ENCODE measurements around the gene EFNB1. TPM values are rescaled to one million over a fixed set of nuclear protein-coding genes. Genes with fewer than 3 reads are reported as not detected.

The EFNB1 gene
- polyA plus RNA-seq, 12 donors, result 32.5 to 69.5 (median 44.2) TPM; not detected in 1

- DNase-seq, result no peak
These were observed 12.6 kb downstream of the EFNB1 start for GRCh38 chrX:68841251-68842049.

GRCh38 chrX:68842351-68842750 lies 13.5 kb downstream of the EFNB1 start:
- no peak for DNase-seq

GRCh38 chrX:68842781-68843581 lies 14.2 kb downstream of the EFNB1 start:
- no peak for DNase-seq

GRCh38 chrX:68843992-68844391 lies 15.2 kb downstream of the EFNB1 start:
- no peak for DNase-seq

- no peak for DNase-seq
These were observed 15.8 kb downstream of the EFNB1 start for GRCh38 chrX:68844581-68844980.

- no peak for DNase-seq
These were observed 17.7 kb downstream of the EFNB1 start for GRCh38 chrX:68846536-68846935.

- no peak for DNase-seq
These were observed 18.4 kb downstream of the EFNB1 start for GRCh38 chrX:68847172-68847571.

GRCh38 chrX:68848189-68848940 lies 19.5 kb downstream of the EFNB1 start:
- DNase-seq, result no peak

GRCh38 chrX:68851082-68851481 lies 22.3 kb downstream of the EFNB1 start:
- no peak for DNase-seq

- no peak for DNase-seq
These were observed 23.2 kb downstream of the EFNB1 start for GRCh38 chrX:68852046-68852445.

GRCh38 chrX:68853665-68854251 lies 24.9 kb downstream of the EFNB1 start:
- no peak for DNase-seq

- DNase-seq, result no peak
These were observed 36.5 kb downstream of the EFNB1 start for GRCh38 chrX:68865300-68865699.

GRCh38 chrX:68865926-68866325 lies 37.1 kb downstream of the EFNB1 start:
- DNase-seq, result no peak

- DNase-seq, result peak; percentile 28
These were observed 38.8 kb downstream of the EFNB1 start for GRCh38 chrX:68867458-68868112.

GRCh38 chrX:68868316-68868715 lies 39.5 kb downstream of the EFNB1 start:
- DNase-seq, result no peak

GRCh38 chrX:68868902-68869800 lies 40.3 kb downstream of the EFNB1 start:
- no peak for DNase-seq

- DNase-seq, result no peak
These were observed 41.5 kb downstream of the EFNB1 start for GRCh38 chrX:68870357-68870756.

GRCh38 chrX:68872171-68872570 lies 43.4 kb downstream of the EFNB1 start:
- no peak for DNase-seq

- DNase-seq, result no peak
These were observed 45.3 kb downstream of the EFNB1 start for GRCh38 chrX:68874076-68874475.

- DNase-seq, result no peak
These were observed 47.9 kb downstream of the EFNB1 start for GRCh38 chrX:68876731-68877130.

Measured in muscle of arm (tissue), 12 donors.